Liver (tissue), 9 donors: ENCODE data around the gene SLC1A3. TPM values are rescaled to one million over a fixed set of nuclear protein-coding genes. Genes with fewer than 3 reads are reported as not detected.

ENCODE experiments used
- DNase-seq: peaks from one replicate; pipeline ENCODE4 v3.0.0-alpha.2; 2017; ENCODE audit warnings: low spot score
- H3K27ac ChIP-seq, 2 donors: one replicate each; pipeline ENCODE4 v1.7.0; 2013; ENCODE audit warnings: inconsistent platforms in 2 of 2, low read length in 2 of 2, control low read depth in 1 of 2, low read depth in 1 of 2, mild to moderate bottlenecking in 1 of 2
- H3K27me3 ChIP-seq, 4 donors: one replicate each; pipeline versions ENCODE4 v1.6.1 to v1.7.0; 2013; ENCODE audit warnings: low read length in 3 of 4, inconsistent platforms in 1 of 4, mild to moderate bottlenecking in 1 of 4, moderate library complexity in 1 of 4; ENCODE audit not compliant: control insufficient read depth in 4 of 4, insufficient read depth in 4 of 4
- H3K36me3 ChIP-seq, 4 donors: one replicate each; pipeline versions ENCODE4 v1.6.1 to v1.7.0; 2013; ENCODE audit warnings: low read length in 3 of 4, mild to moderate bottlenecking in 3 of 4, low read depth in 1 of 4, moderate library complexity in 1 of 4; ENCODE audit not compliant: control insufficient read depth in 4 of 4, insufficient read depth in 3 of 4
- H3K4me1 ChIP-seq, 4 donors: one replicate each; pipeline versions ENCODE4 v1.6.1 to v1.7.0; 2013; ENCODE audit warnings: low read length in 3 of 4, mild to moderate bottlenecking in 3 of 4, moderate library complexity in 1 of 4; ENCODE audit not compliant: control insufficient read depth in 4 of 4, insufficient read depth in 4 of 4
- H3K4me3 ChIP-seq, 3 donors: one replicate each; pipeline versions ENCODE4 v1.6.1 to v1.7.0; 2013; ENCODE audit warnings: low read length in 3 of 3, control low read depth in 1 of 3, low read depth in 1 of 3, mild to moderate bottlenecking in 1 of 3
- H3K9ac ChIP-seq, 2 donors: one replicate each; pipeline ENCODE4 v1.7.0; 2013; ENCODE audit warnings: low read length in 2 of 2, mild to moderate bottlenecking in 2 of 2, moderate library complexity in 2 of 2, control low read depth in 1 of 2, low read depth in 1 of 2
- H3K9me3 ChIP-seq, 4 donors: one replicate each; pipeline versions ENCODE4 v1.6.1 to v1.7.0; 2013; ENCODE audit warnings: low read length in 3 of 4; ENCODE audit not compliant: control insufficient read depth in 4 of 4
- ATF3 ChIP-seq: IDR thresholded peaks from 2 replicates; pipeline ENCODE4 v1.6.1; 2016; ENCODE audit warnings: antibody characterized with exemption
- CTCF ChIP-seq: fragments of 150-350 bp; IDR thresholded peaks from 2 replicates; pipeline ENCODE4 v1.5.1; 2017; ENCODE audit warnings: improper control_type of control experiment, low read depth, low read length; ENCODE audit not compliant: missing input control
- EGR1 ChIP-seq, 2 donors: IDR thresholded peaks; 2 replicates each; pipeline ENCODE4 v1.6.1; 2016 to 2018; ENCODE audit warnings: antibody characterized with exemption in 2 of 2, low read depth in 2 of 2
- FOXA2 ChIP-seq: IDR thresholded peaks from 2 replicates; pipeline ENCODE4 v1.6.1; 2016; ENCODE audit warnings: antibody characterized with exemption
- GABPA ChIP-seq, 2 donors: IDR thresholded peaks in 1 of 2; conservative IDR thresholded peaks in 1 of 2; 2 replicates each; pipeline ENCODE4 v1.6.1; 2016; ENCODE audit warnings: antibody characterized with exemption in 2 of 2, mild to moderate bottlenecking in 1 of 2, moderate library complexity in 1 of 2
- HNF4A ChIP-seq, 2 donors: conservative IDR thresholded peaks; 2 replicates each; pipeline ENCODE4 v1.6.1; 2016; ENCODE audit warnings: antibody characterized with exemption in 2 of 2, mild to moderate bottlenecking in 2 of 2
- HNF4G ChIP-seq: IDR thresholded peaks from 2 replicates; pipeline ENCODE4 v1.6.1; 2016; ENCODE audit warnings: antibody characterized with exemption
- JUND ChIP-seq, 2 donors: IDR thresholded peaks; 2 replicates each; pipeline ENCODE4 v1.6.1; 2016; ENCODE audit warnings: antibody characterized with exemption in 2 of 2
- MAX ChIP-seq: IDR thresholded peaks from 2 replicates; pipeline ENCODE4 v1.6.1; 2016; ENCODE audit warnings: antibody characterized with exemption
- NR2F2 ChIP-seq: IDR thresholded peaks from 2 replicates; pipeline ENCODE4 v1.6.1; 2016; ENCODE audit warnings: antibody characterized with exemption
- RAD21 ChIP-seq, 2 donors: IDR thresholded peaks; 2 replicates each; pipeline ENCODE4 v1.6.1; 2016; ENCODE audit warnings: antibody characterized with exemption in 2 of 2, mild to moderate bottlenecking in 2 of 2
- REST ChIP-seq: IDR thresholded peaks from 2 replicates; pipeline ENCODE4 v1.6.1; 2016; ENCODE audit warnings: antibody characterized with exemption, mild to moderate bottlenecking
- RXRA ChIP-seq, 2 donors: IDR thresholded peaks; 2 replicates each; pipeline ENCODE4 v1.6.1; 2017 to 2018; ENCODE audit warnings: antibody characterized with exemption in 2 of 2, mild to moderate bottlenecking in 1 of 2
- SP1 ChIP-seq: IDR thresholded peaks from 2 replicates; pipeline ENCODE4 v1.6.1; 2018; ENCODE audit warnings: antibody characterized with exemption, mild to moderate bottlenecking
- TAF1 ChIP-seq: conservative IDR thresholded peaks from 2 replicates; pipeline ENCODE4 v1.6.1; 2016; ENCODE audit warnings: antibody characterized with exemption, mild to moderate bottlenecking
- YY1 ChIP-seq: IDR thresholded peaks from 2 replicates; pipeline ENCODE4 v1.6.1; 2016; ENCODE audit warnings: antibody characterized with exemption, mild to moderate bottlenecking
- WGBS: extraction: QIAGEN DNeasy Blood & Tissue Kit; methylation state at CpG from one replicate; pipeline ENCODE4 v1.1.7; 2013; 5-methylcytosine and 5-hydroxymethylcytosine counted together
- polyA plus RNA-seq, 2 donors: library from polyadenylated mRNA; stranded (reverse) in 1 of 2; unstranded in 1 of 2; fragments of 200-250 nt in 1 of 2; fragments of >200 nt in 1 of 2; fragmentation: Nextera tagmentation in 1 of 2; extraction: Ambion mirVana in 1 of 2; gene quantifications; one replicate each; pipeline versions ENCODE4 v1.2.1 to v1.2.3, GENCODE V29; 2013 to 2015
- total RNA-seq, 2 donors: library from RNA; depleted of rRNA; stranded (reverse); fragments of >200 nt; gene quantifications; one replicate each; pipeline ENCODE4 v1.2.3, GENCODE V29; 2014
- donor health status: healthy.
- donor health status: healthy.
- donor health status: healthy.
- donor health status: healthy.
- donor health status: healthy.

The SLC1A3 gene
- total and polyA plus RNA-seq, 4 donors, result 1.8 to 8.8 (median 2.8) TPM

GRCh38 chr5:36561601-36562000 lies 44.8 kb upstream of the SLC1A3 start:
- 86% methylated on average over 3 of the region's 3 CpGs for WGBS
- no peak for TF ChIP-seq NR2F2
- TF ChIP-seq TAF1, result no peak
- TF ChIP-seq RXRA (IDR thresholded peaks at IDR 0.05), result no peak
- TF ChIP-seq ATF3, result no peak
- no peak for TF ChIP-seq CTCF
- no peak for TF ChIP-seq MAX
- TF ChIP-seq REST, result no peak
- no peak for TF ChIP-seq JUND (IDR thresholded peaks at IDR 0.05)
- TF ChIP-seq SP1, result no peak
- no peak for TF ChIP-seq FOXA2
- no peak for TF ChIP-seq YY1
- no peak for TF ChIP-seq HNF4G
- no peak for TF ChIP-seq HNF4A (conservative IDR thresholded peaks at IDR 0.05)
- Histone ChIP-seq H3K4me1 (no peaks in the 10 kb centered on the region), H3K27me3 (no peaks in the 10 kb centered on the region), H3K27ac (no peak overlapping the region), H3K36me3 (no peaks in the 10 kb centered on the region), H3K9ac (no peak overlapping the region), H3K9me3 (no peaks in the 10 kb centered on the region), H3K4me3 (no peak overlapping the region)
- no peak for DNase-seq

GRCh38 chr5:36569491-36569890 lies 36.9 kb upstream of the SLC1A3 start:
- H3K4me1 ChIP-seq, result no peaks in the 10 kb centered on the region
- H3K27me3 ChIP-seq, result no peaks in the 10 kb centered on the region
- H3K9ac ChIP-seq, result no peak overlapping the region
- H3K27ac ChIP-seq, result no peak overlapping the region
- no peak for TF ChIP-seq NR2F2
- no peak for TF ChIP-seq RAD21 (IDR thresholded peaks at IDR 0.05)
- no peak for TF ChIP-seq EGR1 (IDR thresholded peaks at IDR 0.05; ENCODE audit: low read depth in 2 of 2)
- TF ChIP-seq MAX, result no peak
- TF ChIP-seq ATF3, result no peak
- no peak for TF ChIP-seq GABPA (IDR thresholded peaks at IDR 0.05 in 1 of 2, conservative IDR thresholded peaks at IDR 0.05 in 1 of 2)
- H3K36me3 ChIP-seq, result no peaks in the 10 kb centered on the region
- no peak overlapping the region for H3K4me3 ChIP-seq
- H3K9me3 ChIP-seq, result no peaks in the 10 kb centered on the region
- no peak for DNase-seq
- 86% methylated on average over 5 of the region's 5 CpGs for WGBS
